Umbilical cord (tissue), 2 donors: ENCODE results near the gene C17orf67. TPM values are rescaled to one million over a fixed set of nuclear protein-coding genes. Genes with fewer than 3 reads are reported as not detected.
"Not testable (repeated sequence)": the region's sequence is repeated elsewhere in the genome, so short reads cannot be mapped to it uniquely, and the experiment has no call there.

Experiments used
- DNase-seq: peaks from one replicate; pipeline ENCODE4 v3.0.0-alpha.2; 2015; ENCODE audit warnings: low spot score
- total RNA-seq: library from RNA; depleted of rRNA; stranded (reverse); fragments of >200 nt; gene quantifications from one replicate; pipeline ENCODE4 v1.2.3, GENCODE V29; 2014; ENCODE audit warnings: low replicate concordance; ENCODE audit not compliant: insufficient read depth

Gene C17orf67
- total RNA-seq, 1 donor from 2014 or later, result 0.48 TPM

- no peak for DNase-seq
Measured at GRCh38 chr17:56773124-56773523, 60.6 kb downstream of the C17orf67 start.

GRCh38 chr17:56772442-56772841 is 61.3 kb downstream of the C17orf67 start:
- no peak for DNase-seq

- DNase-seq, result no peak
Measured at GRCh38 chr17:56771975-56772374, 61.7 kb downstream of the C17orf67 start.

GRCh38 chr17:56771563-56771962 is 62.2 kb downstream of the C17orf67 start:
- DNase-seq, result no peak

- DNase-seq, result no peak
Measured at GRCh38 chr17:56770427-56770826, 63.3 kb downstream of the C17orf67 start.

GRCh38 chr17:56765449-56765848 is 68.3 kb downstream of the C17orf67 start:
- no peak for DNase-seq

- DNase-seq, result no peak
Measured at GRCh38 chr17:56762988-56763387, 70.7 kb downstream of the C17orf67 start.

GRCh38 chr17:56762144-56762543 is 71.6 kb downstream of the C17orf67 start:
- DNase-seq, result no peak

GRCh38 chr17:56761387-56761786 is 72.3 kb downstream of the C17orf67 start:
- no peak for DNase-seq

GRCh38 chr17:56757611-56758010 is 76.1 kb downstream of the C17orf67 start:
- DNase-seq, result not testable (repeated sequence)

- peak; percentile 9 for DNase-seq
Measured at GRCh38 chr17:56756536-56756935, 77.2 kb downstream of the C17orf67 start.

GRCh38 chr17:56755310-56755709 is 78.4 kb downstream of the C17orf67 start:
- DNase-seq, result no peak

GRCh38 chr17:56754523-56755208 is 79.1 kb downstream of the C17orf67 start:
- DNase-seq, result no peak

GRCh38 chr17:56752263-56752836 is 81.4 kb downstream of the C17orf67 start:
- DNase-seq, result no peak

- DNase-seq, result no peak
Measured at GRCh38 chr17:56751145-56751738, 82.5 kb downstream of the C17orf67 start.

GRCh38 chr17:56744721-56745120 is 89.0 kb downstream of the C17orf67 start:
- no peak for DNase-seq

GRCh38 chr17:56742601-56743000 is 91.1 kb downstream of the C17orf67 start:
- no peak for DNase-seq

Other genes starting within 250 kb of the C17orf67 start
- gene NOG, start 240.2 kb downstream of the C17orf67 start, total RNA-seq, result 2.2 TPM
- gene DGKE, start 231 bp upstream of the C17orf67 start, total RNA-seq, result 10.4 TPM
- 24.8 TPM for gene TRIM25, start 80.1 kb upstream of the C17orf67 start, total RNA-seq
- 7.5 TPM for gene COIL, start 127.1 kb upstream of the C17orf67 start, total RNA-seq
- 10.6 TPM for gene SCPEP1, start 144.2 kb upstream of the C17orf67 start, total RNA-seq